Large intestine (tissue), 3 donors: ENCODE measurements around the gene SCAMP3. TPM values are rescaled to one million over a fixed set of nuclear protein-coding genes. Genes with fewer than 3 reads are reported as not detected.
A peak's percentile ranks its signal among the peaks of the same experiment; 100 is the strongest.
"Not testable (repeated sequence)": the region's sequence is repeated elsewhere in the genome, so short reads cannot be mapped to it uniquely, and the experiment has no call there.

Experiments
- DNase-seq, 2 donors: peaks; one replicate each; pipeline versions ENCODE4 v3.0.0 to v3.0.0-alpha.2; 2013
- H3K27ac ChIP-seq: one replicate; pipeline ENCODE4 v1.5.1; 2013; ENCODE audit warnings: low read length
- H3K27me3 ChIP-seq: 2 replicates; pipeline ENCODE4 v1.6.1; 2013; ENCODE audit warnings: low read length; ENCODE audit not compliant: control insufficient read depth, insufficient read depth
- H3K36me3 ChIP-seq: 2 replicates; pipeline ENCODE4 v1.6.1; 2013; ENCODE audit warnings: low read length; ENCODE audit not compliant: control insufficient read depth, insufficient read depth
- H3K4me1 ChIP-seq: one replicate; pipeline ENCODE4 v1.6.1; 2013; ENCODE audit warnings: low read length; ENCODE audit not compliant: control insufficient read depth, insufficient read depth
- H3K4me3 ChIP-seq: one replicate; pipeline ENCODE4 v1.5.1; 2013; ENCODE audit warnings: low read length
- H3K9me3 ChIP-seq: one replicate; pipeline ENCODE4 v1.6.1; 2013; ENCODE audit warnings: mild to moderate bottlenecking, low read depth, low read length, moderate library complexity; ENCODE audit not compliant: control insufficient read depth
- WGBS: methylation state at CpG from one replicate; pipeline ENCODE4 v1.1.5; 2013; ENCODE audit warnings: low lambda C conversion rate; ENCODE audit not compliant: insufficient coverage; 5-methylcytosine and 5-hydroxymethylcytosine counted together
- polyA plus RNA-seq: library from polyadenylated mRNA; unstranded; fragments of 120-200 nt; gene quantifications from one replicate; pipeline ENCODE4 v1.2.1, GENCODE V29; 2013

Gene SCAMP3
- polyA plus RNA-seq, 1 donor: 55.5 TPM

DNA sequence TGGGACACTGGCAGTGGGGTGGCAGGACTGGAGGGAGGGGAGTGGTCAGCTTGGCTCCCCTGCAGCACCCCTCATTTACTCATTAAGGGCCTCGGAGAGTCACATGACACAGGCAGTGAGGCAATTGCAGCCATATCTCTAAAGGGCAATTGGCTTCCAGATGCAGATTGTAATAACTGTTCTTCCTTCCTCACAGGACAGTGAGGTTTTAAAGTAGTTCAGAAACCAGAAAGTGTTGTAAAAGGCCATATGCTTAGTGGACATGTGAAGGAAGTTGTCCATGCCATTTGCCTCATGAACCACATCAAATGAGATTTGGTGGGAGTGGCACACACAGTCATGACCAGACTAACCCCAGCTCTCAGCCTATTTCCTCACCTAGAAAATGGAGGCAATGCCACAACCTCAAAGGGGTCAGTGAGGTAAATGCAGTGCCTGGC lies 42.5 kb downstream of the SCAMP3 start:
- DNase-seq: peak in 1 of 2 donors; percentile 85
- Histone ChIP-seq H3K9me3 (no peaks in the 10 kb centered on the region), H3K27me3 (no peaks in the 10 kb centered on the region), H3K4me1 (no peaks in the 10 kb centered on the region), H3K4me3 (peak overlapping the region; percentile 30), H3K36me3 (peaks cover 13% of the 10 kb centered on the region), H3K27ac (no peak overlapping the region)
- WGBS: no CpG with 5 or more reads among the region's 1 CpG

DNA sequence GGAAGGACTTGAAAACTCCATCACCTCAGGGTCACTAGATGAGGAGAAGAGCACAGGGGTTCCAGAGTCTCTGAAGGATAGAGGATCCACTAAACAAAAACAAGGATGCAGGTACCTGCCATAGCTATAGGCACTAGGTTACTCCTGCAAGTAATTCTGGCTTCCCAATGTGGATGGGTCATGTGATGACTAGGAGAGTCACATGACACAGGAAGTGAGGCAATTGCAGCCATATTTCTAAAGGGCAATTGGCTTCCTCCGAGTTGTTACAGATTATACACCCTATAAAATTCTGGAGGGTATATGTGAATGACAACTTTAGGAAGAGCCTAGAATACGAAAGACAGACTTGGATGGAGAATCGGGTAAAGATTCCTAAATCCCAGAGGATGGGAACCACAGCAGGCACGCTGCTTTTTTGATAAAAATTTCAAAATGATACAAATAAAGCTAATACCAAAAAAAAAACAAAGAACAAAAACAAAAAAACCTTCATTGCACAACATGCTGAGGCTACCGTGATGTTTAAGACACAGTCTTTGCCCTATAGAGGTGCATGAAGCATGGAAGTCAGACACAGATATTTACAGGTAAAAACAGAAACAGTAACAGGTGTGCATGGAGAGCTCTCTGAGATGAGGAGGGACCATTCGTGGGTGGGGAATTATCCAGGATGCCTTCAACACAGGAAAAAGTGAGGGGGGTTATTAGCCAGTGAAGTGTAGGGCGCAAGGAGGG lies 43.1 kb downstream of the SCAMP3 start:
- H3K27ac ChIP-seq: no peak overlapping the region
- no peaks in the 10 kb centered on the region for H3K4me1 ChIP-seq
- 28% methylated on average over 3 of the region's 7 CpGs for WGBS
- H3K9me3 ChIP-seq: no peaks in the 10 kb centered on the region
- H3K36me3 ChIP-seq: peaks cover 13% of the 10 kb centered on the region
- DNase-seq: peak; percentile 60 to 80
- no peaks in the 10 kb centered on the region for H3K27me3 ChIP-seq
- H3K4me3 ChIP-seq: peak overlapping the region; percentile 30

DNA sequence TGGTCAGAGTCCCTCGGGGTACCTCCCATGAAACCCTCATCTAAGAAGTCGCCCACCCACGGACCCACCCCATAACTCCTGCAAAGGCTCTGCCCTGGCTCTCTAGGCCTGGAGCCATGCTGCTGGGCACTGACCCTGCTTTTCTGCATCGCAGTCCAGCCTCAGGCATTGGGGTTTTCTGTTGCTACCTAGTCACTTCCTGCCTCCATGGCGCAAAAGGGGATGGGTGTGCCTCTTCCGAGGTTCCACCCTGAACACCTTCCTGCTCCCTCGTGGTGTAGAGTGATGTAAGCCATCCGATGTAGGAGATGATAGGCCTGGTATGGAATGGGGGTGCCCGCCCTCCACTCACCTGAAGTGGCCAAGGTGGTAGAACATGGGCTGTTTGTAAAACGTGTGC lies 47.5 kb downstream of the SCAMP3 start:
- not testable (repeated sequence) for H3K27me3 ChIP-seq, H3K4me3 ChIP-seq, H3K4me1 ChIP-seq, DNase-seq, H3K27ac ChIP-seq, H3K9me3 ChIP-seq
- no CpG with 5 or more reads among the region's 10 CpGs for WGBS
- peaks cover 18% of the 10 kb centered on the region for H3K36me3 ChIP-seq

DNA sequence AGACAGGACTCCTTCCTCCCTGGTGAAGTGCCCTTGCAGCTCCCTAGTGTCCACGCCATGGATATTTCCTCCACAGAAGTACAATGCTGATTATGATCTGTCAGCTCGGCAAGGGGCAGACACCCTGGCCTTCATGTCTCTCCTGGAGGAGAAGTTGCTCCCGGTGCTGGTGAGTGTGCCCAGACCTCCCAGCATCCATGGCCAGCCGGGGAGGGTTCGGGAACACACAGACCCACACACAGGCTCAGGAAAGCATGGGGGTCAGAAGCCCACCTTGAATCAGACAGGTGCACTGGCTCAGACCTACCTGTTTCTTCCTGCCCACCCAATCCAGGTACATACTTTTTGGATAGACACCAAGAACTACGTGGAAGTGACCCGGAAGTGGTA lies 50.1 kb downstream of the SCAMP3 start:
- WGBS: no CpG with 5 or more reads among the region's 7 CpGs
- peaks cover 15% of the 10 kb centered on the region for H3K36me3 ChIP-seq
- DNase-seq, H3K9me3 ChIP-seq, H3K27me3 ChIP-seq, H3K4me3 ChIP-seq, H3K27ac ChIP-seq: not testable (repeated sequence)
- peaks cover 20% of the 10 kb centered on the region for H3K4me1 ChIP-seq

DNA sequence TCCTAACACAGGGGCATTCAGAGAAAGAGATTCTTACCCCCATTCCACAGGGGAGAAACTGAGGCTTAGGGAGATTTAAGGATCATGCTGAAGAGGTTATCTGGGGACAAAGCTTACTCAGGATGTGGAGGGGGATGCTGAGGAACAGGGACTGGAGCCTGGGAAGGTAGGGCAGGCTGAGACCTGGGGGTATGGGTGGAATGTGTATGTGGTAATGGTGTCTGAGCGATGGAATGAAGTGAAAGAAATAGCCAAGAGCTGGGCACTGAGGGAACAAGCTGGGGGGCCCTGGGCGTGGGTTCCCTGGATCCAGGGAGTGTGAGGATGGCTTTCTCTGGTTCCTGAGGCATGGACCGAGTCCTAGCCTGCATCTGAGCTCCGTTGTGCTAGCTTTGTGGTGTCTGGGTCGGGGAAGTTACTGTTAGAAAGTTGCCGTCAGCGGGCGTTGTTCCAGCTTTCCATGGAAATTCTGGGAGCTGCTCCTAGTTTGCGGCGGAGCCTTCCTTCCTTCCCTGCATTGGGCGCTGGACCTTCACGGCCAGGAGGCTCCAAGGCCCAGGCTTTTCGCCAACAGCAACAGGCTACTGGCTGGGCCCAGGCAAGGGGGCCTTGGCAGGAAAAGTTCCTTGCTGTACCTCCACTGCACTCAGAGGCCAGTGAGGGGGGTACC lies 50.6 kb downstream of the SCAMP3 start:
- H3K9me3 ChIP-seq, DNase-seq, H3K4me3 ChIP-seq, H3K27ac ChIP-seq, H3K27me3 ChIP-seq: not testable (repeated sequence)
- Histone ChIP-seq H3K4me1 (peaks cover 25% of the 10 kb centered on the region), H3K36me3 (peaks cover 15% of the 10 kb centered on the region)
- WGBS: no CpG with 5 or more reads among the region's 13 CpGs

DNA sequence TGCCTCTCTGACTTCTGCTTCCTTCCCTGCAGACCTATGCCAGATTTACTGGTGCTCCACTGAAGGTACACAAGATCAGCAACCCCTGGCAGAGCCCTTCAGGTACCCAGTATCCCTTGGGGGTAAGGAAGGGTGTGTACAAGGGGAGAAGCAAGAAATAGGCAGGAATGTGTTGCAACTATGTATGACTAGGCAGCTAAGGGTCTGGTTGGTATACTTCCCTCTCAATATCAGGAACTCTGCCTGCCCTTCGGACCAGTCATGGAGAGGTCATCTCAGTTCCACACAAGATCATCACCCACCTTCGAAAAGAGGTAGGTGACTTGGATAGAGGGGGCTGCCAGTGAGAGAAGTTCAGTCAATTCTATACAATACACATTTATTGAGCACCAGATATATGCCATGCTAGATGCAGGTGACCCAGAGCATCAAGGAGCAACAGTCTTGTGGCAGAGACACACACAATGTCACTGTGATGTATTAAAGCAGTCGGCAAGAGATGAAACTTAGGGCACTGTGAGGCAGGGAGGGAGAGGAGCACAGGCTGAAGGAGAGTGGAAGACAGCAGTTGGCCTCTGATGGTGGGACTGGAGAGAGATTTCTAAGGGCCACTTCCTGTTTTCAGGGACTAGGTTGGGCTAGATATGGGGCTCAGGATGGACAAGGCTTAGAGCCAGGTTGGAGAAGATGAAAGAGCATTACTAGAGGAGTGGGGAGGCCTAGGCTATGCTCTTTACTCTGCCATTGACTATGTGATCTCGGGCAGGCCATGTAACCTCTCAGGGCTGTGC lies 51.7 kb downstream of the SCAMP3 start:
- WGBS: 100% methylated on average over 1 of the region's 4 CpGs
- Histone ChIP-seq H3K4me1 (peaks cover 26% of the 10 kb centered on the region), H3K4me3 (no peak overlapping the region), H3K9me3 (no peaks in the 10 kb centered on the region), H3K36me3 (peaks cover 9% of the 10 kb centered on the region), H3K27me3 (no peaks in the 10 kb centered on the region), H3K27ac (no peak overlapping the region)
- DNase-seq: no peak

DNA sequence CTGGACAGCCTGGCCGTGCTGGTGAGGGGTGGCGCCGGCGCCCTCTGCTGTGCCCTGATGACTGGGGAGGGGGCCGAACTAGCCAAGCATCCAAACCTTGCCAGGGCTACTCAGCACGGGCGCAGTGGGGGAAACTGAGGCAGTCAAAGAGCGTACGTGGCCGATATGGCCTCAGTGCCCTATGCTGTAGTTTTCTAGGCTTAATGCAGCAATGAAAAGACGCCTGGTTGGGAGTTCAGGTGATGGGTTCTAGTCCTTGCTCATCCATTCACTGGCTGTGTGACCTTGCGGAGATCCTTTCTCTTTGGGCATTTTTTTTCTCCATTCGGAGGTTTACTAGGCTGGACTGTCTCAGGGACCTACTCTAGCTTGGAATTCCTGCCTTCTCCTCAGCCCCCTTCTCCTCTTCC lies 52.8 kb downstream of the SCAMP3 start:
- peak overlapping the region; percentile 85 for H3K4me3 ChIP-seq
- no CpG with 5 or more reads among the region's 13 CpGs for WGBS
- H3K27ac ChIP-seq: peak overlapping the region; percentile 96
- no peaks in the 10 kb centered on the region for H3K27me3 ChIP-seq
- peaks cover 26% of the 10 kb centered on the region for H3K4me1 ChIP-seq
- no peaks in the 10 kb centered on the region for H3K9me3 ChIP-seq
- DNase-seq: no peak
- peaks cover 8% of the 10 kb centered on the region for H3K36me3 ChIP-seq

DNA sequence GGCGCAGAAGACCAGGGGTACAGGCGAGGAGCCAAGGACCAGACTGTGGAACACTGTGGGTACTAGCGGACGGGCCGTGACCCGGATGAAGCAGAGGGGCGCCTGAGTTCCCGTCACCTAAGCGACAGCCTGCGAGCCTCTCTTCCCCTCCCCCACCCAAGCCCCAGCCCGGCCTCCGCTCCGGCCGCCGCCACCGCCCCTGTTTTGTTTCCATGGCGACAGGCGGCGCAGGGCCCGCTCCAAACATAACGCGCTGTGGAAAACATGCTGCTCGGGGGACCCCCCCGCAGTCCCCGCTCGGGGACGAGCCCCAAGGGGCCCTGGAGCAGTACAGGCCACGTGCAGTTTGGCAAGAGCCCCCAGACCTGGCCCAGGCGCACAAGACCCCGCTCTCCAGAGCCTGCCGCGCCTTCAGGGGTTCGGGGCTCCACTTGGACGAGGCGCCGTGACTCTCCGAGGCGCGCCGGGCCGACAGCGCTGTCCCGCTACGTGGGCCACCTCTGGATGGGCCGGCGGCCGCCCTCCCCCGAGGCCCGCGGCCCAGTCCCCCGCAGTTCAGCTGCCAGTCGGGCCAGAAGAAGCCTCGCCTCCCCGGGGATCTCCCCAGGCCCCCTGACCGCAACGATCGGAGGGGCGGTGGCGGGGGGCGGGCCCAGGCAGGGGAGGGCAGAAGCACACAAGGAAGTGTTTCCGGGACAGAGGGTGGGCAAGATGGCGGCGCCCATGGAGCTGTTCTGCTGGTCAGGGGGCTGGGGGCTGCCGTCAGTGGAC lies 53.4 kb downstream of the SCAMP3 start, which contains the start of gene MTX1:
MTX1 (plus strand) TSS at position 155 of the 771 bp plus-strand sequence; CDS start at position 265, 110 bp downstream.
- Histone ChIP-seq H3K27ac (peak within 1 kb of the TSS; percentile 96), H3K4me3 (peak within 1 kb of the TSS; percentile 85), H3K36me3 (peaks cover 8% of the 10 kb centered on the region), H3K9me3 (no peaks in the 10 kb centered on the region), H3K4me1 (peaks cover 26% of the 10 kb centered on the region), H3K27me3 (no peaks in the 10 kb centered on the region)
- peak; percentile 81 to 88 for DNase-seq
- WGBS: no CpG with 5 or more reads among the region's 64 CpGs

DNA sequence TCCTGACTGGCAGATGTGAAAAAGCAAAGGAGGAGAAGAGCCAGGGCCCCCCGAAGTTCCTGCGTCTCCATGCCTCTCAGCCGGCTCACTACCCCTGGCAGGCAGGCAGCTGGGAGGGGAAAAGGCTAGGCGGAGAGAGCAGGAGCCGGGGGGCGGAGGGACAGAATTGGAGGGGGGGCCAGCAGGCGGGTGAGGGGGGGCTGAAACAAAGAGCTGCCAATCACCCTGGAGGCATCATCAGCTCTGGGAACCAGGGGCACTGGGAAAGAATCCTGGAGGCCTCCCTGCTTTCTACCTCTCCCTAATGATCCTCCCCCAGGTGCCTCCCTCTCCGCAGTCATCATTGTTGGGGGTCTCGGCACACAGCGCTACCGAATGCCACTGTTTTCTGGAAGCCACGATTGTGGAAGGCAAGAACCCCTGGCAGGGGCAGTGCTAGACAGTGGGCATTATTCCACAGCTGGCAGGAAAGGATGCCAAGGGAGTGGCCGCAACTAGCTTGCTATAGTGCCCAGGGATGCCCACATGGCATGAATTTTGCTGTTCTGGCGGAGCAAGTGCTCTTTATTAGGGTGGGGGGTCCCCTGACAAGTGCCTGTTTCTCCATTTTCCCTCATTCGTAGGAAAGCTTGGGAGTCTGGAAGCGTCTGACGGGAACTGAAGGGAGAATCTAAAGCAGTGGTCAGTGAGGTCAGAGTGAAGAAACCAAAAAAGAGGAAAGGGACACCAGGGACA lies 54.2 kb downstream of the SCAMP3 start, which contains the start of gene THBS3:
THBS3 (minus strand) TSS at position 92 of the 735 bp plus-strand sequence; CDS start at position 71, 21 bp downstream.
- peak in 1 of 2 donors; percentile 24 for DNase-seq
- Histone ChIP-seq H3K9me3 (no peaks in the 10 kb centered on the region), H3K27me3 (no peaks in the 10 kb centered on the region), H3K36me3 (peaks cover 8% of the 10 kb centered on the region), H3K4me3 (peak within 1 kb of the TSS; percentile 85), H3K4me1 (peaks cover 26% of the 10 kb centered on the region), H3K27ac (peak within 1 kb of the TSS; percentile 96)
- 10% methylated on average over 2 of the region's 17 CpGs for WGBS
